Spleen (tissue), 7 donors: ENCODE results near the gene PRPF40A.

Experiments
- CTCF ChIP-seq, 11 experiments: fragments of 200-600 bp in 7 of 11; fragments of 450-650 bp in 4 of 11; sonication (generic) in 4 of 11; IDR thresholded peaks in 8 of 11; conservative IDR thresholded peaks in 3 of 11; 1 replicate in 7 of 11; 2 replicates in 4 of 11; pipeline versions ENCODE4 v1.4.0 to v1.8.0; 2016 to 2021; ENCODE audit warnings: antibody characterized with exemption in 11 of 11, inconsistent platforms in 4 of 11, mild to moderate bottlenecking in 1 of 11
- POLR2A ChIP-seq, 3 donors: fragments of 450-650 bp; IDR thresholded peaks; one replicate each; pipeline ENCODE4 v1.5.1; 2017; ENCODE audit warnings: antibody characterized with exemption in 3 of 3, mild to moderate bottlenecking in 1 of 3
- POLR2AphosphoS5 ChIP-seq, 3 donors: sonication (generic); formaldehyde crosslinking; IDR thresholded peaks; one replicate each; pipeline ENCODE4 v1.5.1; 2017; ENCODE audit warnings: antibody characterized with exemption in 3 of 3
- donor health status: DM: no; HTN: no; CAD: no; lungs with moderate emphysema.
- donor health status: DM: no; HTN: no; CAD: no.
- donor health status: DM: no; HTN: no; CAD: no.

- no peak for TF ChIP-seq CTCF (IDR thresholded peaks at IDR 0.05 in 8 of 11, conservative IDR thresholded peaks at IDR 0.05 in 3 of 11)
- no peak for TF ChIP-seq POLR2A (IDR thresholded peaks at IDR 0.05)
- TF ChIP-seq POLR2AphosphoS5 (IDR thresholded peaks at IDR 0.05) = no peak
Observed at GRCh38 chr2:152676461-152676860, 40.8 kb downstream of the PRPF40A start.
